GM10248 (cell line): ENCODE measurements around the gene JPT1.

ENCODE experiments used
- CTCF ChIA-PET: fragments of 300-600 bp; sonication (Branson Sonifier 250); formaldehyde crosslinking; extraction: SDS; loops from one replicate; lab custom pipeline; 2021; ENCODE audit warnings: antibody characterized with exemption; lab: Yijun Ruan, JAX
- POLR2A ChIA-PET: fragments of 350-650 bp; sonication (Branson Sonifier 250); formaldehyde crosslinking; extraction: SDS; loops from one replicate; lab custom pipeline; 2020; ENCODE audit warnings: antibody characterized with exemption; lab: Yijun Ruan, JAX
- DNase-seq: peaks from one replicate; pipeline ENCODE4 v3.0.0; 2012; ENCODE audit errors: extremely low spot score
- CTCF ChIP-seq: IDR thresholded peaks from 2 replicates; pipeline ENCODE4 v1.5.1; 2012; ENCODE audit warnings: mild to moderate bottlenecking, low read depth; ENCODE audit errors: extremely low read depth, missing control alignments, control extremely low read depth

JPT1 gene

GRCh38 chr17:75093548-75094158 lies 60.7 kb downstream of the JPT1 start:
- POLR2A ChIA-PET, result no interaction called here
- DNase-seq, result no peak
- TF ChIP-seq CTCF, result no peak
- CTCF ChIA-PET, result interaction anchor here (1.5 to 5.4 kb wide), 4 partner anchors 12 to 132 kb away, joined by 4 to 34 read pairs (median 4); no protein-coding TSS in a partner anchor

- no peak for TF ChIP-seq CTCF
- DNase-seq, result no peak
- ChIA-PET CTCF (interaction anchor here (2.2 to 6.3 kb wide), 2 partner anchors 14 to 22 kb away, joined by 9 to 36 read pairs; no protein-coding TSS in a partner anchor), POLR2A (no interaction called here)
Observed at GRCh38 chr17:75091855-75092327, 62.4 kb downstream of the JPT1 start.

- POLR2A ChIA-PET, result no interaction called here
- TF ChIP-seq CTCF, result no peak
- no peak for DNase-seq
- CTCF ChIA-PET, result interaction anchor here (1.0 to 6.3 kb wide), 4 partner anchors 15 to 130 kb away, joined by 3 to 36 read pairs (median 6); partner anchors contain the start of gene ARMC7
Observed at GRCh38 chr17:75090871-75091854, 63.1 kb downstream of the JPT1 start.

GRCh38 chr17:75088465-75089417 lies 65.6 kb downstream of the JPT1 start:
- POLR2A ChIA-PET, result interaction anchor here (1.2 kb wide), 1 partner anchor 27 kb away, joined by 3 read pairs; no protein-coding TSS in a partner anchor
- no peak for TF ChIP-seq CTCF
- no peak for DNase-seq
- CTCF ChIA-PET, result interaction anchor here (0.9 to 6.3 kb wide), 9 partner anchors 9 to 127 kb away, joined by 3 to 36 read pairs (median 5); partner anchors contain the start of gene NT5C

GRCh38 chr17:75087558-75088453 lies 66.5 kb downstream of the JPT1 start, which contains the start of gene SLC16A5:
Gene SLC16A5 (plus strand): TSS chr17:75087954. CDS start chr17:75093637, 5,683 bp downstream.
- ChIA-PET POLR2A (interaction anchor here (0.5 to 1.2 kb wide), 2 partner anchors 26 to 107 kb away, joined by 3 to 7 read pairs; no protein-coding TSS in a partner anchor), CTCF (interaction anchor here (0.9 to 6.3 kb wide), 10 partner anchors 8 to 126 kb away, joined by 3 to 36 read pairs (median 5); partner anchors contain the start of gene NT5C)

More at GRCh38 chr17:75087558-75088453, 66.5 kb downstream of the JPT1 start, which contains the start of gene SLC16A5:
- peak; percentile 72 for DNase-seq
- no peak for TF ChIP-seq CTCF
